K562 (cell line): ENCODE measurements around the gene CPA2. TPM values are rescaled to one million over a fixed set of nuclear protein-coding genes. Genes with fewer than 3 reads are reported as not detected.
"Not testable (repeated sequence)": the region's sequence is repeated elsewhere in the genome, so short reads cannot be mapped to it uniquely, and the experiment has no call there.

Source experiments
- ATAC-seq: fragments of 200-7000 bp; cut with Tn5 transposase; 3 replicates; pipeline ENCODE4 v1.9.1; 2020; ENCODE audit warnings: moderate library complexity
- BruUV-seq: library from RNA; stranded (reverse); fragments of 400-500 nt; replicated peaks from 2 replicates; lab custom pipeline; 2021; lab: Mats Ljungman, UMichigan
- CTCF ChIA-PET: fragments of 300-600 bp; formaldehyde crosslinking; extraction: SDS; loops from one replicate; lab custom pipeline; 2021; ENCODE audit warnings: low intra/inter-chr PET ratio; lab: Yijun Ruan, JAX
- POLR2A ChIA-PET: fragments of 300-600, 350-650 bp; sonication (Branson Sonifier 250); formaldehyde crosslinking; extraction: SDS; loops from one replicate; lab custom pipeline; 2021; ENCODE audit warnings: antibody characterized with exemption, inconsistent platforms; lab: Yijun Ruan, JAX
- DNase-seq, 4 experiments: peaks; one replicate each; pipeline versions ENCODE4 v3.0.0 to v3.0.0-alpha.2; 2011 to 2018; ENCODE audit warnings: low spot score in 3 of 4, mixed read lengths in 3 of 4; ENCODE audit errors: extremely low read depth in 1 of 4
- FAIRE-seq: peaks from 2 replicates; lab custom pipeline; 2011; peaks lifted over from hg19 to GRCh38; lab: Jason Lieb, UNC
- H2AFZ ChIP-seq: 2 replicates; pipeline ENCODE4 v1.6.0; 2011; ENCODE audit warnings: low read depth, low read length, control low read depth, inconsistent platforms
- H3K27ac ChIP-seq: fragments of 200-600 bp; 3 replicates; pipeline ENCODE4 v1.8.0; 2011; ENCODE audit warnings: low read depth, mild to moderate bottlenecking, control low read depth, inconsistent platforms, low read length, moderate library complexity, mixed read lengths; ENCODE audit errors: extremely low read depth
- H3K27me3 ChIP-seq, 2 experiments: fragments of 300-600 bp in 1 of 2; 2 replicates in 1 of 2; 3 replicates in 1 of 2; pipeline versions ENCODE4 v1.6.0 to v1.8.0; 2011; ENCODE audit warnings: inconsistent platforms in 2 of 2, low read length in 2 of 2, mild to moderate bottlenecking in 1 of 2, mixed read lengths in 1 of 2, moderate library complexity in 1 of 2; ENCODE audit not compliant: control insufficient read depth in 2 of 2, insufficient read depth in 2 of 2
- H3K36me3 ChIP-seq: fragments of 300-600 bp; 3 replicates; pipeline ENCODE4 v1.8.0; 2011; ENCODE audit warnings: mild to moderate bottlenecking, low read length, inconsistent platforms; ENCODE audit not compliant: control insufficient read depth, insufficient read depth
- H3K4me1 ChIP-seq, 2 experiments: fragments of 200-600 bp in 1 of 2; replicated peaks in 1 of 2; 2 replicates in 1 of 2; 3 replicates in 1 of 2; pipeline versions ENCODE4 v1.5.1 to v1.8.0; 2011; ENCODE audit warnings: inconsistent platforms in 2 of 2, low read length in 2 of 2, mild to moderate bottlenecking in 1 of 2, mixed read lengths in 1 of 2, moderate library complexity in 1 of 2; ENCODE audit not compliant: control insufficient read depth in 2 of 2, insufficient read depth in 2 of 2
- H3K4me2 ChIP-seq: 2 replicates; pipeline ENCODE4 v1.6.1; 2011; ENCODE audit warnings: low read length, control low read depth, inconsistent platforms, mixed read lengths; ENCODE audit not compliant: insufficient read depth
- H3K4me3 ChIP-seq: fragments of 200-600 bp; sonication (generic), shearing (Covaris generic); 2 replicates; pipeline ENCODE4 v1.5.1; 2016; ENCODE audit warnings: control low read depth, inconsistent platforms
- H3K79me2 ChIP-seq: fragments of 200-600 bp; 3 replicates; pipeline ENCODE4 v1.8.0; 2011; ENCODE audit warnings: low read length, inconsistent platforms; ENCODE audit not compliant: control insufficient read depth, insufficient read depth
- H3K9ac ChIP-seq, 2 experiments: 2 replicates each; pipeline versions ENCODE4 v1.6.0 to v1.6.1; 2011; ENCODE audit warnings: low read depth in 2 of 2, low read length in 2 of 2, control low read depth in 1 of 2, inconsistent platforms in 1 of 2, mild to moderate bottlenecking in 1 of 2, mixed read lengths in 1 of 2; ENCODE audit not compliant: insufficient read depth in 1 of 2
- H3K9me1 ChIP-seq: one replicate; pipeline ENCODE4 v1.6.0; 2011; ENCODE audit warnings: inconsistent platforms, mild to moderate bottlenecking, low read length, moderate library complexity; ENCODE audit not compliant: control insufficient read depth, insufficient read depth
- H3K9me3 ChIP-seq: replicated peaks from 2 replicates; pipeline ENCODE4 v1.5.1; 2011; ENCODE audit warnings: low read depth, low read length, inconsistent platforms; ENCODE audit not compliant: control insufficient read depth, insufficient read depth
- H4K20me1 ChIP-seq: replicated peaks from 2 replicates; pipeline ENCODE4 v1.6.1; 2011; ENCODE audit warnings: low read length, inconsistent platforms, mixed read lengths; ENCODE audit not compliant: control insufficient read depth, insufficient read depth
- CBFA2T2 ChIP-seq: fragments of 450-650 bp; conservative IDR thresholded peaks from 2 replicates; pipeline ENCODE4 v1.6.1; 2017; ENCODE audit warnings: mild to moderate bottlenecking
- CBFA2T3 ChIP-seq: fragments of 450-650 bp; IDR thresholded peaks from 2 replicates; pipeline ENCODE4 v1.6.1; 2017
- E2F8 ChIP-seq: fragments of 450-650 bp; IDR thresholded peaks from 2 replicates; pipeline ENCODE4 v1.7.1; 2018; ENCODE audit warnings: mild to moderate bottlenecking, low read depth; ENCODE audit not compliant: partially characterized antibody
- ERF ChIP-seq: fragments of 450-650 bp; formaldehyde crosslinking; IDR thresholded peaks from 2 replicates; pipeline ENCODE4 v1.4.0; 2020; ENCODE audit warnings: mild to moderate bottlenecking, mixed read lengths
- GTF2F1 ChIP-seq: IDR thresholded peaks from 2 replicates; pipeline ENCODE4 v1.6.1; 2011; ENCODE audit warnings: low read depth, low read length, improper control_type of control experiment
- SOX6 ChIP-seq: fragments of 450-650 bp; IDR thresholded peaks from 2 replicates; pipeline ENCODE4 v1.6.1; 2014; ENCODE audit warnings: mild to moderate bottlenecking
- TCF7 ChIP-seq: sonication (generic); IDR thresholded peaks from 2 replicates; pipeline ENCODE4 v1.6.1; 2016; ENCODE audit warnings: antibody characterized with exemption, borderline replicate concordance
- WGBS: fragments of 100-300 bp; shearing (Covaris generic); methylation state at CpG from one replicate; pipeline ENCODE4 v1.1.6; 2016; ENCODE audit warnings: low coverage, mixed read lengths; ENCODE audit not compliant: insufficient coverage; ENCODE audit errors: missing lambda C conversion rate; 5-methylcytosine and 5-hydroxymethylcytosine counted together
- in situ Hi-C: fragments of 300-500 bp; cut with MboI; formaldehyde crosslinking; loops from 4 replicates; pipeline ENCODE4 v1.15.0; 2018; ENCODE audit warnings: inconsistent platforms, mixed read lengths
- intact Hi-C: fragments of 100-400 bp; cut with micrococcal nuclease; formaldehyde crosslinking; loops from 2 replicates; pipeline ENCODE4 v1.14.2; 2022
- polyA plus RNA-seq, 8 experiments: library from polyadenylated mRNA; depleted of rRNA in 4 of 8; stranded (reverse) in 5 of 8; unstranded in 3 of 8; fragments of >200 nt; fragmentation: Nextera tagmentation in 2 of 8; fragmentation: Illumina TruSeq in 1 of 8; extraction: Ambion mirVana in 2 of 8; extraction: Trizol in 1 of 8; gene quantifications; 2 replicates each; pipeline versions ENCODE4 v1.2.1 to v1.2.3, GENCODE V29; 2011 to 2014; ENCODE audit warnings: inconsistent platforms in 1 of 8, missing spikeins in 1 of 8
- total RNA-seq, 7 experiments: library from RNA; depleted of rRNA in 6 of 7; stranded (reverse); fragments of >200 nt in 6 of 7; fragmentation: Illumina TruSeq in 2 of 7; extraction: Trizol in 2 of 7; gene quantifications; 2 replicates each; pipeline versions ENCODE4 v1.2.1 to v1.2.3, GENCODE V29; 2011 to 2021; ENCODE audit warnings: low replicate concordance in 1 of 7
- TF ChIP-seq, protein P1 (sequence below): IDR thresholded peaks from 2 replicates; pipeline ENCODE4 v1.6.1; 2016; ENCODE audit warnings: missing genetic modification characterization, missing compliant biosample characterization

The CPA2 gene
- total and polyA plus RNA-seq, 9 of the 15 experiments (the other 6 are each of a cell fraction or from before 2014, with no cell fraction given), result 0.04 to 0.84 (median 0.09) TPM; not detected in 4

DNA sequence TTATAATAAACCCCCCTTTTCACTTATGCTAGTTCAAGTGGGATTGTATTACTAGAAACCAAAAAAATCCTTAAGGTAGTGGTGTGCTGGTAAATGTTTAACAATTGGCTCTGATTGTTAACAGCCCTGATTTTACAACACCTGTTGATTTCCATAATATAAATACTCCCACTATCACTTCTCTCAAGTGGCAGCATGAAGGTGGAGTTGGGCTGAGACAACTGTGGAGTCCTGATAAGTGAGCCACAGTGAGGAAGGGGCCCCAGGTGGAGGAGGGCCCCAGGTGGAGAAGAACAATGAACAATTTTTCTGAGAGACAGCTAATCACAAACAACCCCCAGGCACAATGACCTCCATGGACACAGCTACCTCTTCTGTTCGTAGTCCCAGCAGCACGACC lies 32.6 kb upstream of the CPA2 start (continued):
- TF ChIP-seq SOX6 (peak; percentile 14; the same call in 1 of the 2 replicates), CBFA2T3 (peak; percentile 84), GTF2F1 (no peak), CBFA2T2 (peak; percentile 75), TCF7 (no peak), ERF (no peak), E2F8 (no peak)
- TF ChIP-seq, all 486 proteins: peak for 11

DNA sequence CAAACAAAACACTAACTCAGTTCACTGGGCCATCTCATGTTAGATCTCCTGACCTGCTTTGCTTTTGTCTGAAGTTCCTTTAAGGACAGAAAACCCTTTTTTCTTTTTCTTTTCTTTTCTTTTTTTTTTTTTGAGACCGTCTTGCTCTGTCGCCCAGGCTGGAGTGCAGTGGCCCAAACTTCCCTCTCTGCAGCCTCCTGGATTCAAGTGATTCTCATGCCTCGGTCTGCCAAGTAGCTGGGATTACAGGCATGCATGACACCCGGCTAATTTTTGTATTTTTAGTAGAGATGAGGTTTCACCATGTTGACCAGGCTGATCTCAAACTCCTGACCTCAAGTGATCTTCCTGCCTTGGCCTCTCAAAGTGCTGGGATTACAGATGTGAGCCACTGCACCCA lies 30.3 kb upstream of the CPA2 start:
- H4K20me1 ChIP-seq, H2AFZ ChIP-seq, ATAC-seq, H3K79me2 ChIP-seq, H3K4me1 ChIP-seq, DNase-seq, H3K9me3 ChIP-seq, H3K27me3 ChIP-seq, BruUV-seq, in situ Hi-C loops, intact Hi-C loops, H3K4me2 ChIP-seq, H3K9me1 ChIP-seq, FAIRE-seq, H3K9ac ChIP-seq, H3K4me3 ChIP-seq, H3K36me3 ChIP-seq, CTCF ChIA-PET, H3K27ac ChIP-seq: not testable (repeated sequence)
- 34% methylated on average over 3 of the region's 4 CpGs for WGBS
- TF ChIP-seq, protein P1, sequence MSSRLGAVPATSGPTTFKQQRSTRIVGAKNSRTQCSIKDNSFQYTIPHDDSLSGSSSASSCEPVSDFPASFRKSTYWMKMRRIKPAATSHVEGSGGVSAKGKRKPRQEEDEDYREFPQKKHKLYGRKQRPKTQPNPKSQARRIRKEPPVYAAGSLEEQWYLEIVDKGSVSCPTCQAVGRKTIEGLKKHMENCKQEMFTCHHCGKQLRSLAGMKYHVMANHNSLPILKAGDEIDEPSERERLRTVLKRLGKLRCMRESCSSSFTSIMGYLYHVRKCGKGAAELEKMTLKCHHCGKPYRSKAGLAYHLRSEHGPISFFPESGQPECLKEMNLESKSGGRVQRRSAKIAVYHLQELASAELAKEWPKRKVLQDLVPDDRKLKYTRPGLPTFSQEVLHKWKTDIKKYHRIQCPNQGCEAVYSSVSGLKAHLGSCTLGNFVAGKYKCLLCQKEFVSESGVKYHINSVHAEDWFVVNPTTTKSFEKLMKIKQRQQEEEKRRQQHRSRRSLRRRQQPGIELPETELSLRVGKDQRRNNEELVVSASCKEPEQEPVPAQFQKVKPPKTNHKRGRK (tag), result 0 out of 2 replicates have a peak, but pooled peaks have one; percentile 17
- POLR2A ChIA-PET, result interaction anchor here (0.6 to 1.9 kb wide), 4 partner anchors 10 to 594 kb away, joined by 3 to 7 read pairs (median 3); no protein-coding TSS in a partner anchor
